IMR-90 (cell line): ENCODE measurements around the gene RLF. TPM values are rescaled to one million over a fixed set of nuclear protein-coding genes. Genes with fewer than 3 reads are reported as not detected.

Source experiments
- ATAC-seq: fragments of 200-7000 bp; cut with Tn5 transposase; 2 replicates; pipeline ENCODE4 v1.9.1; 2020; ENCODE audit warnings: low read depth, mild to moderate bottlenecking, moderate library complexity
- BruUV-seq: library from RNA; stranded (reverse); fragments of 400-500 nt; replicated peaks from 2 replicates; lab custom pipeline; 2021; lab: Mats Ljungman, UMichigan
- CTCF ChIA-PET: fragments of 300-600 bp; formaldehyde crosslinking; extraction: SDS; loops from one replicate; lab custom pipeline; 2021; ENCODE audit warnings: antibody characterized with exemption; lab: Yijun Ruan, JAX
- POLR2A ChIA-PET: fragments of 300-600 bp; sonication (Branson Sonifier 250); formaldehyde crosslinking; loops from one replicate; lab custom pipeline; 2022; ENCODE audit warnings: antibody characterized with exemption; ENCODE audit not compliant: unreplicated experiment; lab: Charles Lee
- DNase-seq: peaks from one replicate; pipeline ENCODE4 v3.0.0; 2013
- H2AFZ ChIP-seq: replicated peaks from 2 replicates; pipeline ENCODE3; 2013; ENCODE audit warnings: low read length, mild to moderate bottlenecking; ENCODE audit not compliant: poor library complexity
- H2AK5ac ChIP-seq: 2 replicates; pipeline ENCODE4 v1.6.1; 2013; ENCODE audit warnings: low read depth, low read length, inconsistent platforms
- H2AK9ac ChIP-seq: replicated peaks from 2 replicates; pipeline ENCODE3; 2013; ENCODE audit warnings: mild to moderate bottlenecking, low read depth, low read length, moderate library complexity; ENCODE audit not compliant: poor library complexity
- H2BK120ac ChIP-seq: 2 replicates; pipeline ENCODE4 v1.6.1; 2013; ENCODE audit warnings: low read depth, low read length, inconsistent platforms
- H2BK15ac ChIP-seq: 3 replicates; pipeline ENCODE4 v1.6.1; 2013; ENCODE audit warnings: low read depth, low read length, inconsistent platforms
- H2BK20ac ChIP-seq: 2 replicates; pipeline ENCODE4 v1.6.1; 2013; ENCODE audit warnings: low read depth, mild to moderate bottlenecking, inconsistent platforms, low read length, moderate library complexity
- H2BK5ac ChIP-seq: 2 replicates; pipeline ENCODE4 v1.6.1; 2013; ENCODE audit warnings: mild to moderate bottlenecking, low read depth, low read length, inconsistent platforms; ENCODE audit not compliant: poor library complexity, severe bottlenecking
- H3K14ac ChIP-seq: replicated peaks from 2 replicates; pipeline ENCODE4 v1.6.1; 2013; ENCODE audit warnings: low read depth, low read length, inconsistent platforms
- H3K18ac ChIP-seq: 2 replicates; pipeline ENCODE4 v1.6.1; 2013; ENCODE audit warnings: low read depth, low read length, control low read depth
- H3K23ac ChIP-seq: 2 replicates; pipeline ENCODE4 v1.6.1; 2013; ENCODE audit warnings: low read depth, low read length, inconsistent platforms
- H3K27ac ChIP-seq: 2 replicates; pipeline ENCODE4 v1.5.1; 2013; ENCODE audit warnings: mild to moderate bottlenecking, control low read depth, low read length; ENCODE audit not compliant: insufficient read depth
- H3K27me3 ChIP-seq: 2 replicates; pipeline ENCODE4 v1.6.1; 2013; ENCODE audit warnings: low read length; ENCODE audit not compliant: control insufficient read depth, insufficient read depth
- H3K36me3 ChIP-seq: 2 replicates; pipeline ENCODE4 v1.6.1; 2013; ENCODE audit warnings: low read length, mixed read lengths; ENCODE audit not compliant: control insufficient read depth, insufficient read depth
- H3K4ac ChIP-seq: 2 replicates; pipeline ENCODE4 v1.6.1; 2013; ENCODE audit warnings: low read depth, low read length, inconsistent platforms
- H3K4me1 ChIP-seq: 2 replicates; pipeline ENCODE4 v1.6.1; 2013; ENCODE audit warnings: low read length, mixed read lengths; ENCODE audit not compliant: control insufficient read depth, insufficient read depth
- H3K4me2 ChIP-seq: 2 replicates; pipeline ENCODE4 v1.6.1; 2013; ENCODE audit warnings: low read depth, mild to moderate bottlenecking, control low read depth, low read length, moderate library complexity
- H3K4me3 ChIP-seq: 2 replicates; pipeline ENCODE4 v1.5.1; 2013; ENCODE audit warnings: low read depth, mild to moderate bottlenecking, control low read depth, low read length, moderate library complexity; ENCODE audit not compliant: insufficient read depth
- H3K56ac ChIP-seq: 2 replicates; pipeline ENCODE4 v1.6.1; 2013; ENCODE audit warnings: low read length, inconsistent platforms; ENCODE audit not compliant: insufficient read depth; ENCODE audit errors: extremely low read depth
- H3K79me1 ChIP-seq, 2 experiments: 2 replicates each; pipeline ENCODE4 v1.6.1; 2013; ENCODE audit warnings: low read length in 2 of 2, inconsistent platforms in 1 of 2, low read depth in 1 of 2
- H3K9ac ChIP-seq: 2 replicates; pipeline ENCODE4 v1.6.1; 2013; ENCODE audit warnings: low read depth, low read length, control low read depth
- H3K9me1 ChIP-seq: 2 replicates; pipeline ENCODE4 v1.6.1; 2013; ENCODE audit warnings: low read length, inconsistent platforms; ENCODE audit not compliant: insufficient read depth
- H3K9me3 ChIP-seq: 2 replicates; pipeline ENCODE4 v1.6.1; 2013; ENCODE audit warnings: low read length; ENCODE audit not compliant: control insufficient read depth, insufficient read depth
- H4K20me1 ChIP-seq: 2 replicates; pipeline ENCODE4 v1.6.1; 2013; ENCODE audit warnings: low read length, inconsistent platforms; ENCODE audit not compliant: insufficient read depth
- H4K5ac ChIP-seq: 2 replicates; pipeline ENCODE4 v1.6.1; 2013; ENCODE audit warnings: mild to moderate bottlenecking, low read depth, low read length, control low read depth
- H4K8ac ChIP-seq, 2 experiments: 2 replicates each; pipeline ENCODE4 v1.6.1; 2013; ENCODE audit warnings: low read depth in 2 of 2, low read length in 2 of 2, control low read depth in 1 of 2, inconsistent platforms in 1 of 2
- H4K91ac ChIP-seq: 2 replicates; pipeline ENCODE4 v1.6.1; 2013; ENCODE audit warnings: low read depth, low read length, inconsistent platforms; ENCODE audit not compliant: insufficient read depth
- BHLHE40 ChIP-seq: fragments of 150-350 bp; IDR thresholded peaks from 2 replicates; pipeline ENCODE4 v1.6.1; 2016; ENCODE audit warnings: mild to moderate bottlenecking, low read depth, low read length
- CEBPB ChIP-seq: IDR thresholded peaks from 2 replicates; pipeline ENCODE4 v1.6.1; 2012; ENCODE audit warnings: low read depth, low read length, improper control_type of control experiment
- CHD1 ChIP-seq: IDR thresholded peaks from 2 replicates; pipeline ENCODE4 v1.6.1; 2012; ENCODE audit warnings: low read depth, low read length, improper control_type of control experiment
- FOS ChIP-seq: fragments of 150-350 bp; IDR thresholded peaks from 2 replicates; pipeline ENCODE4 v1.6.1; 2016; ENCODE audit warnings: low read depth, low read length
- MAFK ChIP-seq: IDR thresholded peaks from 2 replicates; pipeline ENCODE4 v1.6.1; 2012; ENCODE audit warnings: low read depth, low read length, improper control_type of control experiment
- MXI1 ChIP-seq: IDR thresholded peaks from 2 replicates; pipeline ENCODE4 v1.6.1; 2012; ENCODE audit warnings: low read depth, mild to moderate bottlenecking, low read length, moderate library complexity, borderline replicate concordance
- NFE2L2 ChIP-seq: fragments of 150-350 bp; IDR thresholded peaks from 2 replicates; pipeline ENCODE4 v1.6.1; 2016; ENCODE audit warnings: low read depth, mild to moderate bottlenecking, low read length
- POLR2A ChIP-seq: IDR thresholded peaks from 2 replicates; pipeline ENCODE4 v1.6.1; 2012; ENCODE audit warnings: mild to moderate bottlenecking, low read depth, low read length
- RAD21 ChIP-seq: IDR thresholded peaks from 2 replicates; pipeline ENCODE4 v1.6.1; 2012; ENCODE audit warnings: low read length, improper control_type of control experiment
- RCOR1 ChIP-seq: IDR thresholded peaks from 2 replicates; pipeline ENCODE4 v1.6.1; 2012; ENCODE audit warnings: mild to moderate bottlenecking, low read length, improper control_type of control experiment; ENCODE audit not compliant: insufficient replicate concordance
- RFX5 ChIP-seq: IDR thresholded peaks from 2 replicates; pipeline ENCODE4 v1.8.0; 2012; ENCODE audit warnings: low read depth, mild to moderate bottlenecking, low read length, moderate library complexity
- SMC3 ChIP-seq: fragments of 150-350 bp; IDR thresholded peaks from 2 replicates; pipeline ENCODE4 v1.6.1; 2016; ENCODE audit warnings: low read depth, mild to moderate bottlenecking, antibody characterized with exemption, low read length, moderate library complexity
- dilution Hi-C: fragments of 300-500 bp; cut with HindIII; formaldehyde crosslinking; loops from one replicate; pipeline ENCODE4 v1.14.3; 2018; ENCODE audit warnings: low sequenced_read_pairs; ENCODE audit not compliant: unreplicated experiment
- in situ Hi-C: fragments of 300-500 bp; cut with MboI; formaldehyde crosslinking; loops from 3 replicates; pipeline ENCODE4 v1.14.3; 2019; ENCODE audit warnings: low sequenced_read_pairs, inconsistent platforms, mixed read lengths
- intact Hi-C: fragments of 100-400 bp; cut with micrococcal nuclease; formaldehyde crosslinking; loops from 2 replicates; pipeline ENCODE4 v1.10.0; 2022
- polyA plus RNA-seq, 3 experiments: library from polyadenylated mRNA; depleted of rRNA; stranded (reverse); fragments of >200 nt; gene quantifications; 2 replicates each; pipeline ENCODE4 v1.2.3, GENCODE V29; 2012; ENCODE audit warnings: low replicate concordance in 1 of 3
- total RNA-seq: library from RNA; depleted of rRNA; stranded (reverse); fragments of >200 nt; gene quantifications from 2 replicates; pipeline ENCODE4 v1.2.3, GENCODE V29; 2012
- TF ChIP-seq, protein P1 (sequence below): conservative IDR thresholded peaks from 2 replicates; pipeline ENCODE4 v1.5.1; 2012; ENCODE audit warnings: mild to moderate bottlenecking, low read depth, low read length, improper control_type of control experiment
- TF ChIP-seq, protein P2 (sequence below): fragments of 150-350 bp; IDR thresholded peaks from 2 replicates; pipeline ENCODE4 v1.6.1; 2017; ENCODE audit warnings: mild to moderate bottlenecking, antibody characterized with exemption, low read length, low read depth
- TF ChIP-seq, protein P3 (sequence below): fragments of 150-350 bp; IDR thresholded peaks from 2 replicates; pipeline ENCODE4 v1.6.1; 2016; ENCODE audit warnings: low read depth, mild to moderate bottlenecking, low read length, moderate library complexity, borderline replicate concordance

Gene RLF
- total and polyA plus RNA-seq, 2 of the 4 experiments (the other 2 are of a cell fraction), result 4.4 to 29.8 TPM

- CTCF ChIA-PET, result interaction anchor here (0.6 kb wide), 1 partner anchor 174 kb away, joined by 6 read pairs; no protein-coding TSS in a partner anchor
- no peak for TF ChIP-seq BHLHE40
- no peak for TF ChIP-seq RFX5
- TF ChIP-seq NFE2L2, result no peak
- TF ChIP-seq RCOR1, result no peak
- no peak for TF ChIP-seq FOS
- TF ChIP-seq, protein P1, sequence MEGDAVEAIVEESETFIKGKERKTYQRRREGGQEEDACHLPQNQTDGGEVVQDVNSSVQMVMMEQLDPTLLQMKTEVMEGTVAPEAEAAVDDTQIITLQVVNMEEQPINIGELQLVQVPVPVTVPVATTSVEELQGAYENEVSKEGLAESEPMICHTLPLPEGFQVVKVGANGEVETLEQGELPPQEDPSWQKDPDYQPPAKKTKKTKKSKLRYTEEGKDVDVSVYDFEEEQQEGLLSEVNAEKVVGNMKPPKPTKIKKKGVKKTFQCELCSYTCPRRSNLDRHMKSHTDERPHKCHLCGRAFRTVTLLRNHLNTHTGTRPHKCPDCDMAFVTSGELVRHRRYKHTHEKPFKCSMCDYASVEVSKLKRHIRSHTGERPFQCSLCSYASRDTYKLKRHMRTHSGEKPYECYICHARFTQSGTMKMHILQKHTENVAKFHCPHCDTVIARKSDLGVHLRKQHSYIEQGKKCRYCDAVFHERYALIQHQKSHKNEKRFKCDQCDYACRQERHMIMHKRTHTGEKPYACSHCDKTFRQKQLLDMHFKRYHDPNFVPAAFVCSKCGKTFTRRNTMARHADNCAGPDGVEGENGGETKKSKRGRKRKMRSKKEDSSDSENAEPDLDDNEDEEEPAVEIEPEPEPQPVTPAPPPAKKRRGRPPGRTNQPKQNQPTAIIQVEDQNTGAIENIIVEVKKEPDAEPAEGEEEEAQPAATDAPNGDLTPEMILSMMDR, result no peak
- no peak for TF ChIP-seq MAFK
- TF ChIP-seq CHD1, result no peak
- TF ChIP-seq SMC3, result no peak
- TF ChIP-seq POLR2A, result no peak
- no peak for TF ChIP-seq MXI1
- TF ChIP-seq, protein P2, sequence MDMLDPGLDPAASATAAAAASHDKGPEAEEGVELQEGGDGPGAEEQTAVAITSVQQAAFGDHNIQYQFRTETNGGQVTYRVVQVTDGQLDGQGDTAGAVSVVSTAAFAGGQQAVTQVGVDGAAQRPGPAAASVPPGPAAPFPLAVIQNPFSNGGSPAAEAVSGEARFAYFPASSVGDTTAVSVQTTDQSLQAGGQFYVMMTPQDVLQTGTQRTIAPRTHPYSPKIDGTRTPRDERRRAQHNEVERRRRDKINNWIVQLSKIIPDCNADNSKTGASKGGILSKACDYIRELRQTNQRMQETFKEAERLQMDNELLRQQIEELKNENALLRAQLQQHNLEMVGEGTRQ, result no peak
- TF ChIP-seq RAD21, result no peak
- TF ChIP-seq CEBPB, result no peak
- TF ChIP-seq, protein P3, sequence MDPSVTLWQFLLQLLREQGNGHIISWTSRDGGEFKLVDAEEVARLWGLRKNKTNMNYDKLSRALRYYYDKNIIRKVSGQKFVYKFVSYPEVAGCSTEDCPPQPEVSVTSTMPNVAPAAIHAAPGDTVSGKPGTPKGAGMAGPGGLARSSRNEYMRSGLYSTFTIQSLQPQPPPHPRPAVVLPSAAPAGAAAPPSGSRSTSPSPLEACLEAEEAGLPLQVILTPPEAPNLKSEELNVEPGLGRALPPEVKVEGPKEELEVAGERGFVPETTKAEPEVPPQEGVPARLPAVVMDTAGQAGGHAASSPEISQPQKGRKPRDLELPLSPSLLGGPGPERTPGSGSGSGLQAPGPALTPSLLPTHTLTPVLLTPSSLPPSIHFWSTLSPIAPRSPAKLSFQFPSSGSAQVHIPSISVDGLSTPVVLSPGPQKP, result no peak
Observed at GRCh38 chr1:40265298-40265697, 104.1 kb downstream of the RLF start.

More at GRCh38 chr1:40265298-40265697, 104.1 kb downstream of the RLF start:
- Histone ChIP-seq H2BK15ac (no peak overlapping the region), H3K4ac (no peak overlapping the region), H4K8ac (no peak overlapping the region), H2AK5ac (no peak overlapping the region), H3K9ac (no peak overlapping the region), H2AK9ac (no peak overlapping the region), H4K20me1 (peaks cover 9% of the 10 kb centered on the region), H4K5ac (no peak overlapping the region), H3K9me1 (peaks cover 9% of the 10 kb centered on the region), H3K18ac (no peak overlapping the region), H2AFZ (no peak overlapping the region), H2BK120ac (no peak overlapping the region), H3K4me1 (peaks cover 7% of the 10 kb centered on the region), H3K56ac (no peak overlapping the region), H3K4me3 (no peak overlapping the region), H3K27ac (no peak overlapping the region), H2BK20ac (no peak overlapping the region), H3K27me3 (no peaks in the 10 kb centered on the region), H2BK5ac (no peak overlapping the region), H3K36me3 (peaks cover 18% of the 10 kb centered on the region), H3K23ac (no peak overlapping the region), H4K91ac (no peak overlapping the region), H3K79me1 (peaks cover 28 to 62% of the 10 kb centered on the region in 2 experiments), H3K14ac (no peak overlapping the region), H3K4me2 (no peak overlapping the region), H3K9me3 (no peaks in the 10 kb centered on the region)
- no peak for DNase-seq
- dilution Hi-C loops (no loop called here), intact Hi-C loops (no loop called here), in situ Hi-C loops (no loop called here)
- POLR2A ChIA-PET, result no interaction called here
- no TSS peak for BruUV-seq
- no peak for ATAC-seq
